Vagina (tissue), 2 donors: ENCODE data around the gene RNPEPL1. TPM values are rescaled to one million over a fixed set of nuclear protein-coding genes. Genes with fewer than 3 reads are reported as not detected.

ENCODE experiments used
- DNase-seq, 2 donors: peaks; one replicate each; pipeline ENCODE4 v3.0.0-alpha.2; 2017; ENCODE audit errors: extremely low spot score in 2 of 2
- H3K27ac ChIP-seq: fragments of 200-600 bp; sonication (generic); one replicate; pipeline ENCODE4 v1.5.1; 2019
- H3K27me3 ChIP-seq: fragments of 200-600 bp; sonication (generic); one replicate; pipeline ENCODE4 v1.5.1; 2019
- H3K36me3 ChIP-seq, 2 donors: fragments of 200-600 bp; sonication (generic); one replicate each; pipeline ENCODE4 v1.5.1; 2017 to 2019
- H3K4me1 ChIP-seq: fragments of 200-600 bp; sonication (generic); one replicate; pipeline ENCODE4 v1.5.1; 2019
- H3K4me3 ChIP-seq, 2 donors: fragments of 200-600 bp; sonication (generic); 1 replicate in 1 of 2; 2 replicates in 1 of 2; pipeline ENCODE4 v1.5.1; 2016 to 2019
- H3K9me3 ChIP-seq: fragments of 200-600 bp; sonication (generic); one replicate; pipeline ENCODE4 v1.5.1; 2019
- CTCF ChIP-seq, 3 experiments: fragments of 450-650 bp in 2 of 3; fragments of 200-600 bp in 1 of 3; sonication (generic) in 1 of 3; IDR thresholded peaks; one replicate each; pipeline ENCODE4 v1.5.1; 2017 to 2019; ENCODE audit warnings: antibody characterized with exemption in 3 of 3, mild to moderate bottlenecking in 2 of 3, moderate library complexity in 2 of 3
- POLR2A ChIP-seq, 2 donors: fragments of 450-650 bp; IDR thresholded peaks; one replicate each; pipeline ENCODE4 v1.6.1; 2017; ENCODE audit warnings: antibody characterized with exemption in 2 of 2, mild to moderate bottlenecking in 2 of 2, moderate library complexity in 2 of 2
- POLR2AphosphoS5 ChIP-seq, 2 donors: sonication (generic); formaldehyde crosslinking; IDR thresholded peaks; one replicate each; pipeline ENCODE4 v1.9.0; 2017; ENCODE audit warnings: antibody characterized with exemption in 2 of 2, mild to moderate bottlenecking in 2 of 2, low read depth in 1 of 2; ENCODE audit not compliant: insufficient read depth in 1 of 2
- intact Hi-C: fragments of 100-400 bp; cut with DNase I; formaldehyde crosslinking; loops from one replicate; pipeline ENCODE4 v1.15.1; 2023
- total RNA-seq: library from RNA; depleted of rRNA; stranded (reverse); fragments of >200 nt; gene quantifications from one replicate; pipeline ENCODE4 v1.2.3, GENCODE V29; 2016

RNPEPL1 gene
- total RNA-seq, 1 donor from 2014 or later, result 65.1 TPM

GRCh38 chr2:240522406-240522805, 45.9 kb upstream of the RNPEPL1 start:
- intact Hi-C loops, result no loop called here
- peak in 1 of 2 donors; percentile 49 for DNase-seq
- H3K36me3 ChIP-seq, result peaks cover 0 to 20% of the 10 kb centered on the region in 2 donors

GRCh38 chr2:240523451-240524281, 44.6 kb upstream of the RNPEPL1 start:
- TF ChIP-seq POLR2AphosphoS5 (IDR thresholded peaks at IDR 0.05; ENCODE audit: insufficient read depth in 1 of 2, low read depth in 1 of 2) (no peak), CTCF (IDR thresholded peaks at IDR 0.05) (no peak), POLR2A (IDR thresholded peaks at IDR 0.05) (no peak)
- Histone ChIP-seq H3K9me3 (no peaks in the 10 kb centered on the region), H3K27ac (no peak overlapping the region), H3K27me3 (no peaks in the 10 kb centered on the region), H3K4me3 (no peak overlapping the region), H3K36me3 (peaks cover 0 to 20% of the 10 kb centered on the region in 2 donors), H3K4me1 (peaks cover 16% of the 10 kb centered on the region)
- DNase-seq, result peak in 1 of 2 donors; percentile 67
- intact Hi-C loops, result no loop called here

More at GRCh38 chr2:240522406-240522805, 45.9 kb upstream of the RNPEPL1 start:
- TF ChIP-seq CTCF (IDR thresholded peaks at IDR 0.05), result no peak
- TF ChIP-seq POLR2A (IDR thresholded peaks at IDR 0.05), result no peak
- TF ChIP-seq POLR2AphosphoS5 (IDR thresholded peaks at IDR 0.05; ENCODE audit: insufficient read depth in 1 of 2, low read depth in 1 of 2), result no peak
- Histone ChIP-seq H3K27me3 (no peaks in the 10 kb centered on the region), H3K9me3 (no peaks in the 10 kb centered on the region), H3K4me1 (peaks cover 16% of the 10 kb centered on the region), H3K4me3 (no peak overlapping the region), H3K27ac (no peak overlapping the region)

- TF ChIP-seq POLR2AphosphoS5 (IDR thresholded peaks at IDR 0.05; ENCODE audit: insufficient read depth in 1 of 2, low read depth in 1 of 2), result no peak
- TF ChIP-seq CTCF (IDR thresholded peaks at IDR 0.05), result no peak
- TF ChIP-seq POLR2A (IDR thresholded peaks at IDR 0.05), result no peak
- no peak overlapping the region for H3K4me3 ChIP-seq
- peaks cover 0 to 20% of the 10 kb centered on the region in 2 donors for H3K36me3 ChIP-seq
- H3K9me3 ChIP-seq, result no peaks in the 10 kb centered on the region
- H3K4me1 ChIP-seq, result peaks cover 5% of the 10 kb centered on the region
- no peaks in the 10 kb centered on the region for H3K27me3 ChIP-seq
- H3K27ac ChIP-seq, result no peak overlapping the region
- DNase-seq, result peak; percentile 62 to 64
- intact Hi-C loops, result no loop called here
Measured at GRCh38 chr2:240524963-240525718, 43.1 kb upstream of the RNPEPL1 start.

GRCh38 chr2:240525802-240526201, 42.5 kb upstream of the RNPEPL1 start:
- no peak overlapping the region for H3K4me3 ChIP-seq
- H3K27me3 ChIP-seq, result no peaks in the 10 kb centered on the region
- H3K27ac ChIP-seq, result no peak overlapping the region
- TF ChIP-seq CTCF (IDR thresholded peaks at IDR 0.05), result no peak
- no peak for TF ChIP-seq POLR2AphosphoS5 (IDR thresholded peaks at IDR 0.05; ENCODE audit: insufficient read depth in 1 of 2, low read depth in 1 of 2)
- intact Hi-C loops, result no loop called here
- peaks cover 0 to 20% of the 10 kb centered on the region in 2 donors for H3K36me3 ChIP-seq
- no peaks in the 10 kb centered on the region for H3K4me1 ChIP-seq
- DNase-seq, result peak; percentile 70 to 81
- no peaks in the 10 kb centered on the region for H3K9me3 ChIP-seq
